Measurements from ENCODE around the gene ACTG2. TPM values are rescaled to one million over a fixed set of nuclear protein-coding genes. Genes with fewer than 3 reads are reported as not detected.

The ACTG2 gene
- total RNA-seq, 1 experiment from 2014 or later, result not detected

- in situ Hi-C loops (cut with HindIII; ENCODE audit: low sequenced_read_pairs), result no loop called here
- DNase-seq (ENCODE audit: low spot score), result no peak
Measured at GRCh38 chr2:73952499-73953446, 60.0 kb downstream of the ACTG2 start.

DNA sequence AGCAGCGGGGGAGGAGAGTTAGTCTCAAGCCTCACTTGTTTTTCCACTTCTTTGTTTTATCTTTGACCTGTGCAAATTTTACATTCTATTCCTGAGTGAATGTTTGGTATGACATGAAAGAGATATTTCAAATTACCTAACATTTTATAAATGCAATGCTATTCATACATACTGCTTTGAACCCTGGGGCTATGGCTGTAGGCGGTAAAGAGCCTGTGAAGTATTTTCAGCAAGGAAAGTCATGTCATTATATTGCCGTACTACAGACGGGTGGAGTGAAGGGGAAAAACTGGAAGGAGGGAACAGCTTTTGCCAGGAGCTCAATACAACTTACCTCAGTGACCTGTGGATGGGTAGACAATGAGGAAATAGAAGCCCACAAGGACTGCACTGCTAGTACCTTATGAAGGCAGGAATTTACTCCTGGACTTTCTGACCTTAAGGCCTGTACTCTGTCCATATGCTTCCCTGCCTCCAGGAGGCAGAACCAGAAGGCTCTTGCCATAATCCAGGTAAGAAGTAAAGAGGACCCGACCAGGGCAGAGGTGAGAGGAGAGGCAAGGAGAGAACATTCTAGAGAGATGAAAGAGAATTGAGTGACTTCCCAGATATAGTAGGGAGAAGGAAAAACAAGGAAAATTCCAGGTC, 63.5 kb downstream of the ACTG2 start:
- DNase-seq (ENCODE audit: low spot score), result no peak
- in situ Hi-C loops (cut with HindIII; ENCODE audit: low sequenced_read_pairs), result no loop called here

DNA sequence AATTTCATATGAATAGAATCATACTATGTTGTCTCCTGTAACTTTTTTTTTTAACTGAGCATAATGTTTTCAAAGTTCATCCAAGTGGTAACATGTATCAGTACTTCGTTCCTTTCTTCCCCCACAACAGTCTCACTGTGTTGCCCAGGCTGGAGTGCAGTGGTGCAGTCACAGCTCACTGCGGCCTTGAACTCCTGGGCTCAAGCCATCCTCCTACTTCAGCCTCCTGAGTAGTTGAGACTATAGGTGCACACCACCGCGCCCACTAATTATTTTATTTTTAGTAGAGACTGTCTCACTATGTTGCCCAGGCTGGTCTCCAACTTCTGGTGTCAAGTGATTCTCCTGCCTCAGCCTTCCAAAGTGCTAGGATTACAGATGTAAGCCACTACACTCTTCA, 68.5 kb downstream of the ACTG2 start:
- in situ Hi-C loops (cut with HindIII; ENCODE audit: low sequenced_read_pairs), result no loop called here
- no peak for DNase-seq (ENCODE audit: low spot score)

DNA sequence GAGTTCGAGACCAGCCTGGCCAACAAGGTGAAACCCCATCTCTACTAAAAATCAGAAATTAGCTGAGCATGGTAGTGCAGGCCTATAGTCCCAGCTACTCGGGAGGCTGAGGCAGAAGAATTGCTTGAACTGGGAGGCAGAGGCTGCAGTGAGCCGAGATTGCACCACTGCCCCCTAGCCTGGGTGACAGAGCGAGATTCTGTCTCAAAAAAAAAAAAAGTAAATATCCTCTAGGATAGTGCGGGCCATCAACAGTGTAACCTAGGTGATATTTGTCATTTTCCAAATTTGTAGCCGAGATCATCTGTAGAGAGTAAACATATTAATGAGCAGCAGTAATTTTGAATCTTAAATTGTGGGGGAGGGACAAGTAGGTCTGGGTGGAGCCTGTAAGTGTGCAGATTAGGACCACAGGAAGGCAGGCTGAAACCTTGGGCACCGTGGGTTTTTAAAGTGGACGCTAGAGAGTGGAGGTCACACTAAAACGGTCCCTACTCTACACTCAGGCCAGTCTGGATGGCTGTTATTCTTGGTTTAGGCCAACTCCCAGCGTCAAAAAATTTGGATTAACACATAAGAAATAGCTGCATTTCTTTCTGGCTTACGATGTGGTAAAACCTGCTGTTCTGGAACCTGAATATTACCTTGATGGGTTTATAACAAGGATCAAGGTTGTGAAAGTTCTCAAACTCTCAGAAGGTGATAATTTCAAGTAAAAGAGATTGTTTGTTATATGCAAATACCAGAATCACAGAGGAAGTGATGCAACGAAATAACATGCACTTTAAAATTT, 69.2 kb downstream of the ACTG2 start:
- in situ Hi-C loops (cut with HindIII; ENCODE audit: low sequenced_read_pairs), result no loop called here

GRCh38 chr2:73962798-73963197, 70.0 kb downstream of the ACTG2 start:
- in situ Hi-C loops (cut with HindIII; ENCODE audit: low sequenced_read_pairs), result no loop called here
- no peak for DNase-seq (ENCODE audit: low spot score)

More for the DNA sequence above, 69.2 kb downstream of the ACTG2 start:
- no peak for DNase-seq (ENCODE audit: low spot score)

GRCh38 chr2:73963385-73964120, 70.7 kb downstream of the ACTG2 start:
- DNase-seq (ENCODE audit: low spot score), result no peak
- in situ Hi-C loops (cut with HindIII; ENCODE audit: low sequenced_read_pairs), result no loop called here

DNA sequence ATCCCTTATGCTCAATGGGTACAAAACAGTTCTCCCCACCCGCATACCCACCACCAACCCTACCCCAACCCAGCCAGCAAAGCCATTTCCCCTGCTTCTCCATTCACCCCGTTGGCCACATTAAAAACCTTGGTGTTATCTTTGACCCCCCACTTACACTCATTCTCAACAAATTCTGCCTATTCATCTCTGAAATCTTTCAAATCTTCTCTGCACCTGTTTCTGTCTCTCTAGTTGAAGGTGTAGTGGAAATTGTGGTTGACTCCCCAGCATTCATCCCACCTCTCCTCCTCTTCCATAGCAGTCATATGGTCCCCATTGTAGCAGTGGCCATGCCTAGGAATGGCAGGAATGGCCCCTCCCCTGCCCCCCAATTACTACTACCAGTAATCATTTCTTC, 71.4 kb downstream of the ACTG2 start:
- in situ Hi-C loops (cut with HindIII; ENCODE audit: low sequenced_read_pairs), result no loop called here
- no peak for DNase-seq (ENCODE audit: low spot score)

- in situ Hi-C loops (cut with HindIII; ENCODE audit: low sequenced_read_pairs), result no loop called here
- DNase-seq (ENCODE audit: low spot score), result no peak
Measured at GRCh38 chr2:73965053-73965452, 72.2 kb downstream of the ACTG2 start.

GRCh38 chr2:73968357-73968937, 75.6 kb downstream of the ACTG2 start:
- in situ Hi-C loops (cut with HindIII; ENCODE audit: low sequenced_read_pairs), result no loop called here
- DNase-seq (ENCODE audit: low spot score), result no peak

GRCh38 chr2:73969356-73969755, 76.5 kb downstream of the ACTG2 start:
- no peak for DNase-seq (ENCODE audit: low spot score)
- in situ Hi-C loops (cut with HindIII; ENCODE audit: low sequenced_read_pairs), result no loop called here

Other genes starting within 250 kb of the ACTG2 start
- gene TPRKB, start 155.7 kb upstream of the ACTG2 start, total RNA-seq (2014; rRNA removed; shearing (Covaris generic)), result 46.0 and 63.8 TPM in 2 replicates
- gene DUSP11, start 112.9 kb upstream of the ACTG2 start, total RNA-seq (2014; rRNA removed; shearing (Covaris generic)), result 35.8 and 63.2 TPM in 2 replicates
- 0.07 TPM in 1 of 2 replicates, not detected in the other for gene C2orf78, start 108.8 kb upstream of the ACTG2 start, total RNA-seq (2014; rRNA removed; shearing (Covaris generic))
- 34.6 and 41.4 TPM in 2 replicates for gene STAMBP, start 64.0 kb upstream of the ACTG2 start, total RNA-seq (2014; rRNA removed; shearing (Covaris generic))
- 57.2 and 68.9 TPM in 2 replicates for gene DGUOK, start 33.9 kb downstream of the ACTG2 start, total RNA-seq (2014; rRNA removed; shearing (Covaris generic))
- gene TET3, start 91.9 kb downstream of the ACTG2 start, total RNA-seq (2014; rRNA removed; shearing (Covaris generic)), result 2.0 and 3.7 TPM in 2 replicates